CD14-positive monocyte (primary cell): ENCODE measurements around the gene FNIP2. TPM values are rescaled to one million over a fixed set of nuclear protein-coding genes. Genes with fewer than 3 reads are reported as not detected.

Source experiments
- DNase-seq, 3 donors: peaks; one replicate each; pipeline ENCODE4 v3.0.0-alpha.2; 2011 to 2022
- H2AFZ ChIP-seq: 2 replicates; pipeline ENCODE4 v1.6.0; 2012; ENCODE audit warnings: mild to moderate bottlenecking, low read depth, low read length, inconsistent platforms; ENCODE audit not compliant: insufficient read depth, poor library complexity, severe bottlenecking
- H3K27ac ChIP-seq, 2 donors: 1 replicate in 1 of 2; 2 replicates in 1 of 2; pipeline ENCODE4 v1.5.1; 2012 to 2013; ENCODE audit warnings: low read length in 2 of 2, control low read depth in 1 of 2, inconsistent platforms in 1 of 2, low read depth in 1 of 2, mild to moderate bottlenecking in 1 of 2
- H3K27me3 ChIP-seq, 2 donors: one replicate each; pipeline versions ENCODE4 v1.6.0 to v1.6.1; 2011 to 2013; ENCODE audit warnings: low read length in 2 of 2; ENCODE audit not compliant: control insufficient read depth in 2 of 2, insufficient read depth in 2 of 2
- H3K36me3 ChIP-seq, 2 donors: replicated peaks in 1 of 2; 1 replicate in 1 of 2; 2 replicates in 1 of 2; pipeline versions ENCODE4 v1.5.1 to v1.6.1; 2012 to 2013; ENCODE audit warnings: low read length in 2 of 2, control low read depth in 1 of 2, inconsistent platforms in 1 of 2, mild to moderate bottlenecking in 1 of 2; ENCODE audit not compliant: insufficient read depth in 2 of 2, control insufficient read depth in 1 of 2
- H3K4me1 ChIP-seq, 2 donors: 1 replicate in 1 of 2; 2 replicates in 1 of 2; pipeline versions ENCODE4 v1.5.1 to v1.6.1; 2012 to 2013; ENCODE audit warnings: low read length in 2 of 2, control low read depth in 1 of 2, inconsistent platforms in 1 of 2, mild to moderate bottlenecking in 1 of 2, moderate library complexity in 1 of 2; ENCODE audit not compliant: insufficient read depth in 2 of 2, control insufficient read depth in 1 of 2
- H3K4me2 ChIP-seq: replicated peaks from 2 replicates; pipeline ENCODE3; 2012; ENCODE audit warnings: low read length, moderate library complexity, mild to moderate bottlenecking; ENCODE audit not compliant: poor library complexity, severe bottlenecking; ENCODE audit errors: extremely low read depth
- H3K4me3 ChIP-seq, 3 experiments: fragments of 200-600 bp in 1 of 3; sonication (generic) in 1 of 3; replicated peaks in 1 of 3; 1 replicate in 2 of 3; 2 replicates in 1 of 3; pipeline ENCODE4 v1.5.1; 2011 to 2013; ENCODE audit warnings: low read length in 3 of 3, mild to moderate bottlenecking in 3 of 3, control low read depth in 2 of 3, low read depth in 2 of 3, inconsistent platforms in 1 of 3, moderate library complexity in 1 of 3
- H3K79me2 ChIP-seq: 2 replicates; pipeline ENCODE4 v1.6.0; 2012; ENCODE audit warnings: mild to moderate bottlenecking, control low read depth, inconsistent platforms, low read length, moderate library complexity; ENCODE audit not compliant: insufficient read depth
- H3K9ac ChIP-seq: 2 replicates; pipeline ENCODE4 v1.6.0; 2017; ENCODE audit warnings: low read length, mild to moderate bottlenecking; ENCODE audit not compliant: insufficient read depth, poor library complexity, severe bottlenecking
- H3K9me3 ChIP-seq, 2 donors: replicated peaks in 1 of 2; 1 replicate in 1 of 2; 2 replicates in 1 of 2; pipeline versions ENCODE4 v1.5.1 to v1.6.1; 2012 to 2013; ENCODE audit warnings: low read length in 2 of 2, control low read depth in 1 of 2; ENCODE audit not compliant: control insufficient read depth in 1 of 2, insufficient read depth in 1 of 2
- H4K20me1 ChIP-seq: 2 replicates; pipeline ENCODE4 v1.6.0; 2012; ENCODE audit warnings: mild to moderate bottlenecking, low read length, control low read depth, moderate library complexity; ENCODE audit not compliant: insufficient read depth
- H3K27ac Mint-ChIP-seq, 7 donors: one replicate each; pipeline ENCODE4 v1.8.0; 2020; ENCODE audit warnings: mild to moderate bottlenecking in 7 of 7, mixed read lengths in 7 of 7, moderate library complexity in 6 of 7, inconsistent platforms in 2 of 7
- H3K27me3 Mint-ChIP-seq, 3 donors: one replicate each; pipeline ENCODE4 v1.8.0; 2021 to 2022; ENCODE audit warnings: low read depth in 3 of 3, mild to moderate bottlenecking in 3 of 3, mixed read lengths in 3 of 3, moderate library complexity in 3 of 3, inconsistent platforms in 1 of 3
- H3K36me3 Mint-ChIP-seq, 2 donors: one replicate each; pipeline ENCODE4 v1.8.0; 2020; ENCODE audit warnings: mixed read lengths in 2 of 2, inconsistent platforms in 1 of 2, mild to moderate bottlenecking in 1 of 2
- H3K4me1 Mint-ChIP-seq: one replicate; pipeline ENCODE4 v1.8.0; 2020; ENCODE audit warnings: mild to moderate bottlenecking, mixed read lengths
- H3K4me3 Mint-ChIP-seq, 2 donors: one replicate each; pipeline ENCODE4 v1.8.0; 2020; ENCODE audit warnings: mild to moderate bottlenecking in 2 of 2, mixed read lengths in 2 of 2, moderate library complexity in 1 of 2
- H3K9me3 Mint-ChIP-seq, 7 donors: one replicate each; pipeline ENCODE4 v1.8.0; 2020 to 2022; ENCODE audit warnings: mixed read lengths in 7 of 7, mild to moderate bottlenecking in 6 of 7, moderate library complexity in 6 of 7, inconsistent platforms in 2 of 7
- WGBS: methylation state at CpG from one replicate; pipeline ENCODE4 v1.1.5; 2013; ENCODE audit warnings: missing lambda C conversion rate; ENCODE audit not compliant: insufficient coverage; 5-methylcytosine and 5-hydroxymethylcytosine counted together
- intact Hi-C, 2 donors: fragments of 100-400 bp; cut with micrococcal nuclease; formaldehyde crosslinking; loops; one replicate each; pipeline versions ENCODE4 v1.15.0 to v1.15.1; 2023
- polyA plus RNA-seq, 3 donors: library from polyadenylated mRNA; depleted of rRNA in 1 of 3; unstranded in 2 of 3; stranded (reverse) in 1 of 3; fragments of 300-500 nt in 2 of 3; fragments of >200 nt in 1 of 3; fragmentation: Illumina TruSeq in 2 of 3; gene quantifications; 1 replicate in 2 of 3; 2 replicates in 1 of 3; pipeline ENCODE4 v1.2.3, GENCODE V29; 2012 to 2021
- TF ChIP-seq, protein P1 (sequence below): fragments of 200-600 bp; IDR thresholded peaks from one replicate; pipeline ENCODE4 v1.8.0; 2022; ENCODE audit warnings: antibody characterized with exemption, mild to moderate bottlenecking

FNIP2 gene
- polyA plus RNA-seq, 3 donors, result 3.5 to 7.7 (median 5.7) TPM

DNA sequence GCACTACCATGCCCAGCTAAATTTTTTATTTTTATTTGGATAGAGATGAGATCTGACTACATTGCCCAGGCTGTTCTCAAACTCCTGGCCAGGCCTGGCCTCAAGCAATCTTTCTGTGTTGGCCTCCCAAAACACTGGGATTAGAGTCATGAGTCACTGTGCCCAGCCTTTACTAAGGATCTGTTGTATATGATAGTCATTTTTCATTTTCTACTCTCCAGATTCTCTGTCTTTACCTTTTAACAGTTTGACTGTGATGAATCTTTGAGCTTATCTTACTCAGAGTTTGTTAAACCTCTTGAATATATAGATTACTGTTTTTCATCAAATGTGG lies 161.8 kb downstream of the FNIP2 start:
- Mint-ChIP-seq H3K36me3 (no peaks in the 10 kb centered on the region), H3K9me3 (peaks cover 3 to 17% (median 5%) of the 10 kb centered on the region in 7 donors), H3K27ac (peak overlapping the region in 1 of 7 donors; percentile 49), H3K4me3 (no peak overlapping the region), H3K27me3 (no peaks in the 10 kb centered on the region), H3K4me1 (peaks cover 12% of the 10 kb centered on the region)
- H3K36me3 ChIP-seq, result no peaks in the 10 kb centered on the region
- TF ChIP-seq, protein P1, sequence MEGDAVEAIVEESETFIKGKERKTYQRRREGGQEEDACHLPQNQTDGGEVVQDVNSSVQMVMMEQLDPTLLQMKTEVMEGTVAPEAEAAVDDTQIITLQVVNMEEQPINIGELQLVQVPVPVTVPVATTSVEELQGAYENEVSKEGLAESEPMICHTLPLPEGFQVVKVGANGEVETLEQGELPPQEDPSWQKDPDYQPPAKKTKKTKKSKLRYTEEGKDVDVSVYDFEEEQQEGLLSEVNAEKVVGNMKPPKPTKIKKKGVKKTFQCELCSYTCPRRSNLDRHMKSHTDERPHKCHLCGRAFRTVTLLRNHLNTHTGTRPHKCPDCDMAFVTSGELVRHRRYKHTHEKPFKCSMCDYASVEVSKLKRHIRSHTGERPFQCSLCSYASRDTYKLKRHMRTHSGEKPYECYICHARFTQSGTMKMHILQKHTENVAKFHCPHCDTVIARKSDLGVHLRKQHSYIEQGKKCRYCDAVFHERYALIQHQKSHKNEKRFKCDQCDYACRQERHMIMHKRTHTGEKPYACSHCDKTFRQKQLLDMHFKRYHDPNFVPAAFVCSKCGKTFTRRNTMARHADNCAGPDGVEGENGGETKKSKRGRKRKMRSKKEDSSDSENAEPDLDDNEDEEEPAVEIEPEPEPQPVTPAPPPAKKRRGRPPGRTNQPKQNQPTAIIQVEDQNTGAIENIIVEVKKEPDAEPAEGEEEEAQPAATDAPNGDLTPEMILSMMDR, result no peak
- H4K20me1 ChIP-seq, result no peaks in the 10 kb centered on the region
- peaks cover 16 to 33% of the 10 kb centered on the region in 2 donors for H3K4me1 ChIP-seq
- no peak overlapping the region for H3K27ac ChIP-seq
- no peaks in the 10 kb centered on the region for H3K27me3 ChIP-seq
- intact Hi-C loops, result no loop called here
- H3K4me2 ChIP-seq, result no peak overlapping the region
- H3K9ac ChIP-seq, result no peak overlapping the region
- H2AFZ ChIP-seq, result peak overlapping the region; percentile 59
- peaks cover 3 to 17% of the 10 kb centered on the region in 2 donors for H3K9me3 ChIP-seq
- no peak for DNase-seq
- H3K79me2 ChIP-seq, result no peaks in the 10 kb centered on the region
- no peak overlapping the region for H3K4me3 ChIP-seq

DNA sequence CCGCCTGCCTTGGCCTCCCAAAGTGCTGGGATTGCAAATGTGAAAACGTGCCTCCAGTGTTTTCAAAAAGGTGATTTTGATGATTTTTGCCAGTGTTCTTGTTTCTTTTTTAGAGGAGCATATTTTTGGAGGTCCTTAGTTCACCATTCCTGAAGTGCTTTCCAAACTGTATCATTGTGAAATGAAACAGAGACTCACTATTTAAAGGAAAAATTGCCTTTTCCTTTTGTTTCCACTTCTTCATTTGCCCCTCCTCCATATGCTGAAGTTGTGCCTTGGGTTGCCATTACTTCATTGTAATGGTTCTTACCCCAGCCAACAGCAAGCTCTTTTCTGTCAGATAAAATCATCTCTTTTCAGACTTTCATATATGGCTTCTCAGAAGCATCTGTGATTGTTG lies 164.4 kb downstream of the FNIP2 start:
- H3K36me3 Mint-ChIP-seq, result no peaks in the 10 kb centered on the region
- no peak overlapping the region for H3K4me2 ChIP-seq
- intact Hi-C loops, result no loop called here
- WGBS, result no CpG with 5 or more reads among the region's 2 CpGs
- no peak overlapping the region for H3K9ac ChIP-seq
- H3K27ac ChIP-seq, result no peak overlapping the region
- H3K9me3 ChIP-seq, result peaks cover 3 to 9% of the 10 kb centered on the region in 2 donors
- H3K36me3 ChIP-seq, result no peaks in the 10 kb centered on the region
- H3K4me3 Mint-ChIP-seq, result no peak overlapping the region
- no peaks in the 10 kb centered on the region for H3K27me3 ChIP-seq
- no peak overlapping the region for H3K27ac Mint-ChIP-seq
- H3K4me1 Mint-ChIP-seq, result peaks cover 24% of the 10 kb centered on the region
- no peak overlapping the region for H2AFZ ChIP-seq
- H3K27me3 Mint-ChIP-seq, result no peaks in the 10 kb centered on the region
- no peak overlapping the region for H3K4me3 ChIP-seq
- H3K4me1 ChIP-seq, result peaks cover 31 to 51% of the 10 kb centered on the region in 2 donors
- no peaks in the 10 kb centered on the region for H3K79me2 ChIP-seq
- TF ChIP-seq, protein P1, result no peak
- no peaks in the 10 kb centered on the region for H4K20me1 ChIP-seq
- no peak for DNase-seq
- peaks cover 3 to 14% (median 5%) of the 10 kb centered on the region in 7 donors for H3K9me3 Mint-ChIP-seq
